ENCODE results near the gene DEK. TPM values are rescaled to one million over a fixed set of nuclear protein-coding genes. Genes with fewer than 3 reads are reported as not detected.

Gene DEK
- total RNA-seq, 1 experiment from 2014 or later = 108 TPM

DNA sequence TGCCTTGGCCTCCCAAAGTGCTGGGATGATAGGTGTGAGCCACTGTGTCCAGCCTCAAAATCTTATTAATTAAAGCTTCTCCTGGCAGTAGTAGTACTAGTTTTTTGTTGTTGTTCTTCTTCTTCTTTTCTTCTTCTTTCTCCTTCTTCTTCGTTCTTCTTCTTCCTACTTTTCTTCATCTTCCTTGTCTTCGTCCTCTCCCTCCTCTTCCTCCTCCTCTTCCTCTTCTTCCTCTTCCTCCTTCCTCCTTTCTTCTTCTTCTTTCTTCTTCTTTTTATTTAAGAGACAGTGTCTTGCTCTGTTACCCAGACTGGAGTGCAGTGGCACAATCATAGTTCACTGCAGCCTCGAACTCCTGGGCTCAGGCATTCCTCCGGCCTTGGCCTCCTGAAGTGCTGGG is 17.2 kb upstream of the DEK start:
- no peaks in the 10 kb centered on the region for H3K27me3 ChIP-seq (ENCODE audit: insufficient read depth, low read length)
- H3K9me2 ChIP-seq (ENCODE audit: insufficient read depth) = no peaks in the 10 kb centered on the region
- no peak overlapping the region for H3K4me2 ChIP-seq (ENCODE audit: low read length)
- intact Hi-C loops (cut with micrococcal nuclease) = no loop called here
- TF ChIP-seq POLR2AphosphoS5 (IDR thresholded peaks at IDR 0.05; ENCODE audit: low read depth, low read length) = no peak
- no peak for TF ChIP-seq ZNF274 (IDR thresholded peaks at IDR 0.05; ENCODE audit: low read depth, low read length)
- TF ChIP-seq, protein P1, sequence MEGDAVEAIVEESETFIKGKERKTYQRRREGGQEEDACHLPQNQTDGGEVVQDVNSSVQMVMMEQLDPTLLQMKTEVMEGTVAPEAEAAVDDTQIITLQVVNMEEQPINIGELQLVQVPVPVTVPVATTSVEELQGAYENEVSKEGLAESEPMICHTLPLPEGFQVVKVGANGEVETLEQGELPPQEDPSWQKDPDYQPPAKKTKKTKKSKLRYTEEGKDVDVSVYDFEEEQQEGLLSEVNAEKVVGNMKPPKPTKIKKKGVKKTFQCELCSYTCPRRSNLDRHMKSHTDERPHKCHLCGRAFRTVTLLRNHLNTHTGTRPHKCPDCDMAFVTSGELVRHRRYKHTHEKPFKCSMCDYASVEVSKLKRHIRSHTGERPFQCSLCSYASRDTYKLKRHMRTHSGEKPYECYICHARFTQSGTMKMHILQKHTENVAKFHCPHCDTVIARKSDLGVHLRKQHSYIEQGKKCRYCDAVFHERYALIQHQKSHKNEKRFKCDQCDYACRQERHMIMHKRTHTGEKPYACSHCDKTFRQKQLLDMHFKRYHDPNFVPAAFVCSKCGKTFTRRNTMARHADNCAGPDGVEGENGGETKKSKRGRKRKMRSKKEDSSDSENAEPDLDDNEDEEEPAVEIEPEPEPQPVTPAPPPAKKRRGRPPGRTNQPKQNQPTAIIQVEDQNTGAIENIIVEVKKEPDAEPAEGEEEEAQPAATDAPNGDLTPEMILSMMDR (IDR thresholded peaks at IDR 0.05 in 2 of 3, conservative IDR thresholded peaks at IDR 0.05 in 1 of 3; ENCODE audit: borderline replicate concordance in 1 of 3, insufficient read depth in 1 of 3, low read depth in 2 of 3, low read length in 2 of 3) = no peak
- no peak for TF ChIP-seq SIN3A (IDR thresholded peaks at IDR 0.05; ENCODE audit: low read depth)
- no peak for TF ChIP-seq ZFX (IDR thresholded peaks at IDR 0.05)
- TF ChIP-seq RAD21 (IDR thresholded peaks at IDR 0.05; ENCODE audit: low read depth) = no peak
- TF ChIP-seq EZH2phosphoT487 (IDR thresholded peaks at IDR 0.05; ENCODE audit: borderline replicate concordance) = no peak
- TF ChIP-seq, protein P2, sequence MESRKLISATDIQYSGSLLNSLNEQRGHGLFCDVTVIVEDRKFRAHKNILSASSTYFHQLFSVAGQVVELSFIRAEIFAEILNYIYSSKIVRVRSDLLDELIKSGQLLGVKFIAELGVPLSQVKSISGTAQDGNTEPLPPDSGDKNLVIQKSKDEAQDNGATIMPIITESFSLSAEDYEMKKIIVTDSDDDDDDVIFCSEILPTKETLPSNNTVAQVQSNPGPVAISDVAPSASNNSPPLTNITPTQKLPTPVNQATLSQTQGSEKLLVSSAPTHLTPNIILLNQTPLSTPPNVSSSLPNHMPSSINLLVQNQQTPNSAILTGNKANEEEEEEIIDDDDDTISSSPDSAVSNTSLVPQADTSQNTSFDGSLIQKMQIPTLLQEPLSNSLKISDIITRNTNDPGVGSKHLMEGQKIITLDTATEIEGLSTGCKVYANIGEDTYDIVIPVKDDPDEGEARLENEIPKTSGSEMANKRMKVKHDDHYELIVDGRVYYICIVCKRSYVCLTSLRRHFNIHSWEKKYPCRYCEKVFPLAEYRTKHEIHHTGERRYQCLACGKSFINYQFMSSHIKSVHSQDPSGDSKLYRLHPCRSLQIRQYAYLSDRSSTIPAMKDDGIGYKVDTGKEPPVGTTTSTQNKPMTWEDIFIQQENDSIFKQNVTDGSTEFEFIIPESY (IDR thresholded peaks at IDR 0.05; ENCODE audit: extremely low read depth, insufficient replicate concordance, low read length) = no peak
- H2AFZ ChIP-seq (ENCODE audit: low read depth, low read length, poor library complexity, severe bottlenecking) = no peak overlapping the region
- H3K4me1 ChIP-seq (ENCODE audit: control insufficient read depth in 1 of 2, insufficient read depth in 2 of 2, low read length in 2 of 2) = no peaks in the 10 kb centered on the region
- no peaks in the 10 kb centered on the region for H4K20me1 ChIP-seq (ENCODE audit: insufficient read depth)
- POLR2A ChIA-PET = no interaction called here
- no peaks in the 10 kb centered on the region for H3K9me3 ChIP-seq (ENCODE audit: control insufficient read depth in 1 of 2, insufficient read depth in 1 of 2, low read depth in 1 of 2, low read length in 2 of 2)
- DNase-seq (ENCODE audit: low read depth, low spot score) (no peak), ATAC-seq (no peak)
- H3K36me3 ChIP-seq (ENCODE audit: control insufficient read depth in 1 of 2, insufficient read depth in 2 of 2, low read length in 2 of 2) = no peaks in the 10 kb centered on the region
- no peaks in the 10 kb centered on the region for H3K79me2 ChIP-seq (ENCODE audit: insufficient read depth, low read length)
- CTCF ChIA-PET = no interaction called here
- no peak overlapping the region for H3K9ac ChIP-seq (ENCODE audit: low read length)
- H3K27ac ChIP-seq (ENCODE audit: low read depth, low read length) = no peak overlapping the region
- RAD21 ChIA-PET (ENCODE audit: low non-redundant PET in 1 of 2, low total read pairs in 2 of 2, uncharacterized antibody in 2 of 2, unreplicated experiment in 2 of 2) = no interaction called here
- no TSS peak for BruUV-seq (replicated peaks)
- no peak overlapping the region for H3K4me3 ChIP-seq (replicated peaks in 1 of 2; ENCODE audit: low read depth in 1 of 2, low read length in 2 of 2)

Measured in HCT116 (cell line).